ENCODE results near the gene ARPC5L.
"Not testable (repeated sequence)": the region's sequence is repeated elsewhere in the genome, so short reads cannot be mapped to it uniquely, and the experiment has no call there.

Gene ARPC5L

GRCh38 chr9:124831642-124832364 is 30.1 kb upstream of the ARPC5L start:
- DNase-seq (ENCODE audit: low spot score): no peak
- no peak for TF ChIP-seq CTCF (conservative IDR thresholded peaks at IDR 0.05; ENCODE audit: low read depth)
- H3K27ac ChIP-seq: peak overlapping the region; percentile 95
- ChIA-PET CTCF (interaction anchor here (1.3 to 5.6 kb wide), 5 partner anchors 8 to 60 kb away, joined by 5 to 69 read pairs (median 10); partner anchors contain the start of genes OLFML2A and WDR38), POLR2A (ENCODE audit: low non-redundant PET) (interaction anchor here (2.3 kb wide), 1 partner anchor 13 kb away, joined by 18 read pairs; no protein-coding TSS in a partner anchor)

- ChIA-PET CTCF (interaction anchor here (0.6 to 5.6 kb wide), 7 partner anchors 11 to 65 kb away, joined by 3 to 69 read pairs (median 4); partner anchors contain the start of genes NR6A1 and WDR38), POLR2A (ENCODE audit: low non-redundant PET) (interaction anchor here (0.6 to 1.5 kb wide), 3 partner anchors 16 to 57 kb away, joined by 3 to 7 read pairs (median 6); partner anchors contain the start of gene OLFML2A)
- no peak for TF ChIP-seq CTCF (conservative IDR thresholded peaks at IDR 0.05; ENCODE audit: low read depth)
- DNase-seq (ENCODE audit: low spot score): peak; percentile 93
- peak overlapping the region; percentile 95 for H3K27ac ChIP-seq
Observed at GRCh38 chr9:124834591-124834990, 27.3 kb upstream of the ARPC5L start.

GRCh38 chr9:124835026-124835557 is 26.8 kb upstream of the ARPC5L start:
- H3K27ac ChIP-seq: peak overlapping the region; percentile 95
- DNase-seq (ENCODE audit: low spot score): peak; percentile 95
- no peak for TF ChIP-seq CTCF (conservative IDR thresholded peaks at IDR 0.05; ENCODE audit: low read depth)
- CTCF ChIA-PET: interaction anchor here (0.6 to 5.6 kb wide), 6 partner anchors 10 to 66 kb away, joined by 3 to 69 read pairs (median 6); partner anchors contain the start of genes NR6A1 and WDR38
- POLR2A ChIA-PET (ENCODE audit: low non-redundant PET): interaction anchor here (0.9 to 1.5 kb wide), 2 partner anchors 17 to 58 kb away, joined by 6 to 7 read pairs; partner anchors contain the start of gene OLFML2A

- POLR2A ChIA-PET (ENCODE audit: low non-redundant PET); H3K27ac ChIP-seq; DNase-seq (ENCODE audit: low spot score): not testable (repeated sequence)
- CTCF ChIA-PET: interaction anchor here (0.5 to 7.6 kb wide), 8 partner anchors 13 to 1446 kb away, joined by 3 to 101 read pairs (median 4); partner anchors contain the start of genes NR6A1, OLFML2A and WDR38
Observed at GRCh38 chr9:124838132-124838531, 23.8 kb upstream of the ARPC5L start.

GRCh38 chr9:124838567-124839275 is 23.2 kb upstream of the ARPC5L start:
- POLR2A ChIA-PET (ENCODE audit: low non-redundant PET); DNase-seq (ENCODE audit: low spot score); H3K27ac ChIP-seq: not testable (repeated sequence)
- CTCF ChIA-PET: interaction anchor here (0.5 to 18.3 kb wide), 9 partner anchors 8 to 222 kb away, joined by 3 to 761 read pairs (median 5); partner anchors contain the start of genes NR6A1, OLFML2A and WDR38

- DNase-seq (ENCODE audit: low spot score): no peak
- peak overlapping the region; percentile 22 for H3K27ac ChIP-seq
- POLR2A ChIA-PET (ENCODE audit: low non-redundant PET): no interaction called here
- CTCF ChIA-PET: interaction anchor here (0.6 to 18.3 kb wide), 11 partner anchors 9 to 64 kb away, joined by 3 to 761 read pairs (median 5); partner anchors contain the start of genes NR6A1, OLFML2A and WDR38
- TF ChIP-seq CTCF (conservative IDR thresholded peaks at IDR 0.05; ENCODE audit: low read depth): no peak; the same call in 1 of the 2 replicates
Observed at GRCh38 chr9:124839612-124840299, 22.2 kb upstream of the ARPC5L start.

All from RWPE1 (cell line).